Measurements from ENCODE around the gene HPSE2.
A peak's percentile ranks its signal among the peaks of the same experiment; 100 is the strongest.

Gene HPSE2

DNA sequence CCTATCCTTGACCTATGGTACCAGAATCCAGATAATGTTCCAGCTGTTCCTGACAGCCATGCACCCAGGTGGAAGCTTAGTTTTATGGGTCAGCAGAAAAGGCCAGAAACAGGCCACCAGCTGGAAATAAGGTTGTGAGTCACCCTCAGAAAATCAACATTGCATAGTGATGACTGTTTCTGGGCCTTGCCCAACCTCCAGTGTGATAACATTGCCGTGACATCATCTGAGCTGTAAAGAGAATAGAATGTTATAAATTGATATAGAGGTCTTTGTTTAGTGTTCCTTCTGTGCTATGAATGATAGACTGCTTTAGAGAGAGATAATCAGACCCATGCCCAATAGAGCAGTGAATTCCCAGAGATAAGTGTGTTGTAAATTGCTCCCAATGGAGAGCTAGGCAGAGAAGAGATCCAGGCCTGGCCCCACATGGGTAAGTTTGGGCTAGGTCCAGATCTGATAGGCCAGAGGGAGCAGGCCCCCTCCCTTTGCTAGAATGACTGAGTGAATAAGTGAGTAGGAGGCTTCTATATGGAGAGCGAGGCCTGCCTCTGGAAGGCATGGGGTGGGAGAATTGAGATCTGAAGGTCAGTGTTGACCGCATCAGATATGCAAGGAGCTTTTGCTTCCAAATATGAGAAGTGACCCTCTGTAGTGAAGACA is 774.7 kb downstream of the HPSE2 start:
- DNase-seq (ENCODE audit: low read depth): peak; percentile 84

DNA sequence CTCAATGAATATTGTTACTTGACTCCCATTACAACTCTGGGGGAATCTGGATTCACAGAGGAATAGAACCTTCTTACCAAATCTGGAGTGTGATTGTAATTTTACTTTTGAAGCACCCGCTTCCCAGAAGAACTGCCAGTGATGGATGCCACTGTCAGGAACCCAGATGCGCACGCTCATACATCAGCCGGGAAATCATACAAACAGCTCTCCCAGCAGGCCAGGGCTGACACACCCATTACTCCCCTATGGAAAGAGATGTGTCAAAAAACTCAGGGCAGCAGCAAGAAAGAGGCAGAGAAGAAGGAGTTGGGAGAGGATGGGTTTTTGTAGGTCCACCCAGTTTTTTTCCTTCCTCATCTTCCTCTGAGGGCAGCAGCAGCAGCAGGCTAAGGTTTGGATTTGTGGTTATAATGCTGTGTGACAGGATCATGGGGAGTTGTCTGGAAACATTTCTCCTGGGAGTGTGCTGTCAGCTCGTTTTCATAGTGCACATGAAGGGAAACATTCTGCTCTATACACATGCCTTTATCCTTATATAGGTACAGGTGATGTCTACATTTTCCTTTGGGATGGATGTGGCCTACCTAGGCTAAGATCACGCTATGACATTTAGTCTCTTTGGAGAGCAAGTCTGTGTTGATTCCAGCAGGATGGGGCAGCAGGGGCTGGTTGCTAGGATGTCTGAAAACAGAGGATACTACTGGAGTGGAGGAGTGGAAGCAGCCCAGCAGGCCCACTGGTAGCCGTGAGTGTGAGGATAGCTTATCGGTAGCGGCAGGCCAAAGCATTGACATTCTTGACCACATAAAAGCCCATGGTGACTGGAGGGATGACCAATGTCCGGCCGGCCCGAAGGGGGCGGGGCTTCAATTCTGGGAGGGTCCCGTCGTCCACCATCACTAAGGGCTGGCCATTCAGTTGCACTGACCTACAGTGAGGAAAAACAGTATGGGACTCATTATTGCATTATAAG is 776.6 kb downstream of the HPSE2 start:
- DNase-seq (ENCODE audit: low read depth): no peak

DNA sequence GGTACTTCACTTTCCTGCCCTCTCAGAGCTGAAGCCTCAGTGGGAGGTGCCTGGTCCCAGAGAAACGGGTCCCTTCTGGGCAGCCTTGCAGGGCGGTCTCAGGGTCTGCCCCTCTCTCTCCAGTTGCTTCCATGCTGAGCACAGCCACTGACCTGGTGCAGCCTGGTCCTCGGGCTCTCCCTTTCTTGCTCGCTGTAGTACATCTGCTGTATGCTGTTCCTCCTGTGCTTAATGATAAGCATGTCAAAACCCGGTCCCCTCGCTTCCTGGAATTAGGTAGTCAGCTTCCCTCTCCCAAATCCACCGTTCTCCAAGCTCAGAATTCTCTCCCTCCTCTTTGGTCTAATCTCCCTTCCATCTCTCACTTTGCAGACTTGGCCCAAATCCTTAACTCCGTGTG is 777.9 kb downstream of the HPSE2 start:
- peak; percentile 56 for DNase-seq (ENCODE audit: low read depth)

DNA sequence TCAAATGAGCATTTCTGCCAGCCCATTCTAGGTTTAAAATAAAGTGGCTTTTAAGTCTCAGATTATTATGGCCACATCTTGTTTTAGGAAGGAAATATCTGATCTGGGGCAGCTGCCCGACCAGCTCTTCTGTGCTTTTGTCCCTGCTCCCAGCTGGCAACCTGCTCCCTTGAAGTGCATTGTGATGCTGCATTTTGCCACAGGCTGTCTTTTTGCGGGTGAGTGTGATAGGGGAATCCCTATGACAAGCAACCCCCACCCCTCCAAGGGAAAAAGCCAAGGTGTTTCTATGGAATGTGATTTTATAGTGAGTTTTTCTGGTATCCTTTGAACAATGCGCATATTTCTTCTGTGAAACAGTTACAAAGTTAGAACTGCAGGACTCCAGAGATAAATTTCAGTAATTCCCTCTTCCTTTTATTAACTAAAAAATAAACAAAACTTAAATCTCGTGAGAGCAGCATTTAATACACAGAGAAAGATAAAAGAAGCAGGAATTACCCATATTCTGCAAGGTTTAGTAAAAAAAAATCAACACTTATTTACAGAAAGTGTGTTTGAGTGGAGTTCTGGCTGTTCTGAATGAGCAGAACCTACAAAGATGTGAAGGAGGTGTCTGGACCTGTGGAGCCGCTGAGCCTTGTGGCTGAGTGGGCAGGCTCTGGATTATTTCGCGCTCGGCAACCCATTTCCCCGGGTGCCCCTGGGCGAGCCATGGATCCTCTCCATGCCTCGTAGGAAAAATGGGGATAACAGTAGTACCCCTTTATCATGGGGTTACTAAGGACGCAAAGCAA is 778.8 kb downstream of the HPSE2 start:
- DNase-seq (ENCODE audit: low read depth): no peak

DNA sequence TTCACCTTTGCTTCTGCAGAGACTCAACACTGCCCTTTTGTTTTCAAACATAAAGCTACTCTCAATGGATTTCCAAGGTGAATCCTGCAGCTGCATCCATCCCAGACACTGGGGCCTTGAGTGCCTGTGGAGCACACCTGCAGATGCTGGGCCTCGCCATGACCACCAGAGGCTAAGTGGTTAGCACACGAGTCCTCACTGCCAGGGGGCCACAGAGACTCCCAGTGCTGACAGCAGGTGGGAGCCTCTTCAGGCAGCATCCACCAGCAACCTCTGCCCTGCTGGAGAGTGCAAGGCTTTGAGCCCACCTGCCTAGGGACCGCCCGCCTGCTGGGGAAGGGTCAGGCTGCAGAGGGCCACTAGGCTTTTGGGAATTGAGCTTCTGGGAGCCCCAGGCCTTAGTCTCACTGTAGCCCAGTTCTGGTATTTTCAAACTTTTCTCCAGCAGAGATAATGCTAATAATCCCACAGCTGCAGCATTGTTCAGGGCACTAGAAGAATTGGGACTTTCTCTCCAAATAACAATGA is 779.5 kb downstream of the HPSE2 start:
- no peak for DNase-seq (ENCODE audit: low read depth)

DNA sequence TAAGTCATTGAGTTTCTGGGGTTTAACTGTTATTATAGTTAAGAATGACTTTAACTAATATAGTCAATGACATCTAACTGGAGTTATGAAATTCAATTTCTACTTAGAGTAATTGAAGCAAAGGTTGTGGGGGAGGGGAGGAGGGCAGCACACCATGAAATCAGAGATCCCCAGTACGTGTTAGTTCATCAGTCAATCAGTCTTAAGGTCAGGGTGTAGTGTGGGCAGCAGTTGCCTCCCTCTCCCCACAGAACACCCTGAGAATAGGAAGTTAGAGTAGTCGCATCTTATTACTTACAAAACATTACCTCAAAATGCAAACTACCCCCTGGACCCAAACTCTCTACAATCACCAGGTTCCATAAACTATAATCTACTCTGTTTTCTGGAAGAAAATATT is 781.9 kb downstream of the HPSE2 start:
- no peak for DNase-seq (ENCODE audit: low read depth)

DNA sequence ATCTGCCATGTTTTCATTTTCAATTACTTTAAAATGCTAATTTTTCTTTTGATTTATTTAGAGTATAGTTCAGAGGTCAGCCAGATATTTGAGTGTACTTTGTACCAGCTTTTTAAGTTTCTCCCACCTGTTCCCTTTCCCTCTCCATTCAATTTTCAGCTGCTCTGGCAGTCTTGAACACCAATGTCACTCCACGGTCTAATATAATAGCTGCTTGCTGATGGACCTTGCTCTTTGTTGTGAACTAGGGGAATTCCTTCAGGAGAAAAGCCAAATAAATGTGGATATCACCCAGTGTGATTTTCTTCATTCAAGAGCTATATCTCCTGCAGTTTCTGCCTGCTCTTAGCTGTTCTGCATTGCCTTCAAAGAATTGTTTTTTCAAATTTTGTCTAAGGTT is 785.0 kb downstream of the HPSE2 start:
- DNase-seq (ENCODE audit: low read depth): no peak

DNA sequence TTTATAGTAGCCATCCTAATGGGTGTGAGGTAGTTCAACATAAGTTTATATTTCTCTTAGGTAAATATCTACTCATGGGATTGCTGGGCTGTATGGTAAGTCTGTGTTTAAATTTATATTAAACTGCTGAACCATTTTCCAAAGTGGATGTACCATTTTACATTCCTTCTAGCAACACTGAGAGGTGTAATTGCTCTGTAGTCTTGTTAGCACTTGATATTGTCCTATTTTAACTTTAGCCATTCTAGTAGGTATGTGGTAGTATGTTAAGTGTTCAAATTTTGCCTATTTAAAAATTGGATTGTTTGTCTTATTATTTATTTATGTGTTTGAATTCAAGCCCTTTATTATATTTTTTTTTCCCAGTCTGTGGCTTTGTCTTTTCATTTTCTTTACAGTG is 786.4 kb downstream of the HPSE2 start:
- no peak for DNase-seq (ENCODE audit: low read depth)

DNA sequence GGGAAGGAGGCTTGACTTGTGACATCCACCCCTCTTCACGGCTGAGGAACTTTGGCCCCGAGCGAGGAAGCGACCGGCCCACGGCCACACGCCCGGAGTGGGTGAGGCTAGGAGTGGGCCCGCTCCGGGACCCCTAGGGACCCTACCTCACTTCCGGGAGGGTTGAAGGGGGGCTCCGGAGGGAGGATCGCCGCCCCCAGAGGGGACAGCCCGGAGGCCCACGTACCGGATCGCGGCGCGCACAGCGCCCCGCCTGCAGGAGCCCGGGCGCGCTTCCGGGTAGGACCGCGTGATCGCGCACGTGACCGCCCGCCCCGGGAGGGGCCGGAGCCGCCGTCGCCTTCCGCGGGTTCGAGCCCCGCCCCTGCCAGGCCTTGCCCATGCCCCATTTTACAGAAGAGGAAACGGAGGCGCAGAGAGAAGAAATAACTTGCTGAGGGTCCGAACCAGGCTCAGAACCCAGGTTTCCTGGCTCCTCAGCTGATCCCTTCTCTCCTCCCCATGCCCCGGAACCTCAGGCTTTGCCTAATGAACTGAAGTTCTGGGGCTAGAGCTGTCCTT is 788.9 kb downstream of the HPSE2 start, which contains the start of gene HPS1:
Gene HPS1, minus strand, starts transcription at position 275 of the 561 bp plus-strand sequence. CDS start 3,695 bp downstream, outside the sequence.
- DNase-seq (ENCODE audit: low read depth): peak; percentile 74

DNA sequence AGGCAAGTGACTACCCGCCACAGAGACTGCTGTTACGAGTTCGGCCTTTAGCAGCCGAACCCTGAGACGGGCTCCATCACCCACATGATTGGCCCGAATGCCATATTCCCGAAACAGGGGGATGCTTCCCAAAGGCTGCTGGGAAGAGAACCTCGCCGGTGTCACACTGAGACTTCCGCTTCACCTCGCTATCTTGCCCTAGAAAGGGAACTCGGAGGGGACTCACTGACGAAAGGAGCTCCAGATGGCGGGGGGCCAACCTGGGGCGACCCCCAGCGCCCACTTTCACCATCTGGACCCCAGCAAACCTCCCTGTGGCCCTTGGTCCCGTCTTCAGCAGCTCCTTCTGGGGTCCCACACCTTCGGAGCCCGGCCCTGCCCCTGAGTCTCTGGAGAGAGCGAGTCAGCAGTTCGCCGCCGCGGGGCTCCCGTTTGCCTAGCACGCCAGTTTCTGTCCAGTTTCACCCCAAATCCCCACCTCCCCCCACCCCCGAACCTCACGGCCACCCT is 789.4 kb downstream of the HPSE2 start:
- peak; percentile 41 for DNase-seq (ENCODE audit: low read depth)

DNA sequence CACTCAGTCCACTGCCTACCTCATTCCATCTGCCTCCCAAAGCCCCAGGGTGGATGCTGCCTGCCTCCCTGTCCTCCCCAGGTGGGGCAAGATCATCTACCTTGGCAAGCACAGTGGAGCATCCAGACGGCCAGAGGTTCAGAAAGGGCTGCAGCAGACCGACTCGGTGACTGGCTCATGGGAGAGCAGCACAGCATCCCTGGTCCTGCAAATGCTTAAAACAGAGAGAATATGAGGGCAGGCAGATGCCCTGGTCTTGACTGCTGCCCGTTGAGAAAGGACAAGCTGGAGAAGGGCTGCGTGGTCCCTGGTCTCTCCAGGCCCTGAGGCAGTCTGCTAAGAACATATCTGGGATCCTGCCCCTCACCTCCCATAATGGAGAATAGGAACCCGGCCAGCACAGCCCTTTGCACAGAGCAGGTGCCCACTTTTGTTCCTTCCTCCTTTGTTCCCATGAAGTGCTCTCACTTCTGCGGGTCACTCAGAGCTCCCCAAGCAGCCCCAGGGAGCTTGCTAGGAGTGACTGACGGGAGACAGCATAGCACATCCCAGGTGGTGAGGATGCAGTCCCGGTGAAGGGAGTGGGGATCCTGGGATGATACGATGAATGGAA is 790.3 kb downstream of the HPSE2 start:
- DNase-seq (ENCODE audit: low read depth): no peak

DNA sequence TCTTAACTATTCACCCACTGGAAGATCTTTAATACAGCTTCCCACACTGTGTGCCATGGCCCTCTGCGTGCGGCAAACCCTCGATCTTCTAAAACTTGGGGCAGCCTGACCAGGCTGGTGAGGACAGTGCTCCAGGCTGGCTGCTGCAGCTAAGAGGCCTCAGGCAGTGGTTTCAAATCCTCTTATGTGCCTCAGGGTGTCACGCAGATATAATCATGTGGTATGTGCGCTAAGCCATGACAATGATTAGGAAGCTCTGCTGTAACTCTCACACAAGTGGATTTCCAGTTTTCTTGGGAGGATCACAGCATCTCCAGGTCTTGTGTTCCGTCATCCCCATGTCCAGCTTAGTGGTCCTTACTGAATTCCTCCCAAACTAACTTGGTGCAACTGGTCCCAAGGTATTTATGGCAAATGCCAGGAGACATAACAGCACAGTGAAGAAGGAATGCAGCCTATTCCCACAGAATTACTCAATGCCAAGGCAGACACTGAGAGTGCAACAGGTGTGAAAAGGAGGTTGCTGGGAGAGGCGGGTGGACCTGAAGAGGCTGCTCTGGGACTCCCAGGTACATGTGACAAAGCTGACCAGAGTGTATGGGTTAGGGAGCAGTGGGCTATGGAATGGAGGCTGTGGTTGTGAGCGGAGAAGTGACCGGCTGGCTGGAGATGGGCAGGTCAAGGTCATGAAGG is 791.2 kb downstream of the HPSE2 start:
- no peak for DNase-seq (ENCODE audit: low read depth)

DNA sequence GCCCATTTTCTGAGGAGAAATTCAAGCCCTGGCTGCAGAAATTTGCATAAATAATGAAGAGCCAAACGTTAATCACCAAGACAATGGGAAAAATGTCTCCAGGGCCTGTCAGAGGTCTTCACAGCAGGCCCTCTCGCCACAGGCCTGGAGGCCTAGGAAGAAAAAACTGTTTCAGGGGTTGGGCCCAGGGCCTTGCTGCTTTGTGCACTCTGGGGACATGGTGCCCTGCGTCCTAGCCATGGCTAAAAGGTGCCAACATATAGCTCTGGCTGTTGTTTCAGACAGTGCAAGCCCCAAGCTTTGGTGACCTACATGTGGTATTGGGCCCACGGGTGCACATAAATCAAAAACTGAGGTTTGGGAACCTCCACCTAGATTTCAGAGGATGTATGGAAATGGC is 796.9 kb downstream of the HPSE2 start:
- DNase-seq (ENCODE audit: low read depth): no peak

DNA sequence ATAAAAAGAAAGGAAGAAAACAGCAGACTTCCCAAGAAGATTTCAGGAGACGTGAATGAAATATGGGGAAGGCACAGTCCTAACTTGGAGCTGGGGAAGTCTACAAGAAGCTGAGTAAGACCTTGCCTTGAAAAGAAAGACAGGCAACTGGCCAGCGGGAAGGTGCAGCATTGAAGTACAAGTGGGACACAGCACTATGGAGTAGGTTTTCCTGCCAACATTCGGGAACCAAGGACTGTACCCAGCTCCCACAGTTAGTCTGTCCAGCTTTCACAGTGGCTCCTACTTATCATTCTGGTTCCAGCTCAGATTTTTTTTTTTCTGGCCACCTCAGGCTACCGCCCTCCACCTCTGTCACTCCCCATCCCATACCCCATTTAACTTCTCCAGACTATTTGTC is 798.9 kb downstream of the HPSE2 start:
- DNase-seq (ENCODE audit: low read depth): no peak

DNA sequence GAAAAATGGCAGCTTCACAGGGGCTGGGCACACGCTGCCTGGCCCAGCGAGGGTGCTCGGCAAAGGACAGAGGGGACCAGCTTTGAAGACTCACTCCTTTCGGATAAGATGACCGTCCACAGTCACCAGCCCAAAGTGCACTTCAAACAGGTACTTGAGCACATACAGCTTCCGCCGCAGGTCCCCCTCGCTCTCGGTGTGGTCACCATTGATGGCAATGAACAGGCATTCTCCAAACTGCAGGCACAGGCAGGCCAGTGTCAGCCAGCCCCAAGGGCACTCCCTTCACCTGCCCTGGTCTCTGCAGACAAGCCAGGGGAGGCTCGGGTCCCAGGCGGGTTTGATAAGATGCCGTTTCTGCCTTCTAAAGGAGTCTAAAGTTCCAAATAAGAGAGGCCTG is 800.5 kb downstream of the HPSE2 start:
- DNase-seq (ENCODE audit: low read depth): no peak

DNA sequence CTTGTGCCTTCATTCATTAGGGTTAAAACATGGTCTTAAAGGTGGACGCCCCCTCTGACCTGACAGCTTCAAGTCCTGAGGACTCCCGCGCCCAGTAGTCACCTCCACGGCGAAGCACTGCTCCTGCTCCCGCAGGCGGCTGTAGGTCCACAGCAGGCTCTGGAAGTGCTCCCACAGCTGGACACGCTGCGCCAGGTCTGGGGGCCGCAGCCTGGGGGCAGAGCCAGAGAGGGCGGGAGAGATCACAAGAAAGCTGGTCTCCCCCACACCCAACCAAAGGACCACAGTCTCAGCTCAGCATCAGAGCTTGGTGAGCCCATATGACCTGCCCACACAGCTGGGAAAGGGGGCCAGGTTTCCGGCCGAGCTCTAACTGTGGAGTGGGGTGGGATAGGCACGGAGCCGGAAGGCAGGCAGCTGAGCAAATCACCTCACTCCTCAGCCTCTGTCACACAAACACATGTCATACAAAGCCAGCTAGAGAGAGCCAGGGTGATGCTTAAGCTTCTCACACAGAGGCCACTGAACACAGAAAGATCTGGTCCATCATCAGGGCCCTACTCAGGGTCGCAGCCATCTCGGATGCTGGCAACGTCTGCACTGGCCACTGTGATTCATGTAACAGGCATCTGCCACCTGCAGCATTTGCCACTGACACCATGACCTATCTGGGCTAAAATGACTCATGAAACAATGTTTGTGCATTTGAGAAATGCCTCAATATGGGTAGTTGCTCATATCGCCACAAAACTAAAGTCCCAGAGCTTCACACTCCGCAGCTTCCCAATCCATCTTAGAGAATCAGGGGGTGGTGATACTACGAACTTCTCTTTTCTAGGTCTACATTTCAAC is 801.5 kb downstream of the HPSE2 start:
- no peak for DNase-seq (ENCODE audit: low read depth)

DNA sequence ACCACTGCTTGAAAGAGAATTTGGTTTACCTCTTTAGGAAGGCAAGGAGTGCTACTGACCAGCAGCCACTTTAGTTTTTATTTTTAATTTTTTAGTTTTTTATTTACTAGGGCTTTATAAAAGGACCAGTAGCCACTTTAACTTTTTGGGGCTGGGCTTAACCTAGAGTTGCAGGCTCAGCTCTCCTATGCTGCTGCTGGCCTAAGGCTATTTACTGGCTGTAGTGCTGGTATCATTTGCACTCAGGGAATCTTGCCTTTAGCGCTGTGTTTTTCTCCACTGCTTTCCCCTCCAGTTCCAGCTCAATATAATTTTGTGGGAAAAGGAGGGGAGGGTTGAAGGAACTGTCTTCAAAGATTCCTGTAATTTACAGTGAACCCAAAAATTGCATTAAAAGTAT is 802.3 kb downstream of the HPSE2 start:
- no peak for DNase-seq (ENCODE audit: low read depth)

DNA sequence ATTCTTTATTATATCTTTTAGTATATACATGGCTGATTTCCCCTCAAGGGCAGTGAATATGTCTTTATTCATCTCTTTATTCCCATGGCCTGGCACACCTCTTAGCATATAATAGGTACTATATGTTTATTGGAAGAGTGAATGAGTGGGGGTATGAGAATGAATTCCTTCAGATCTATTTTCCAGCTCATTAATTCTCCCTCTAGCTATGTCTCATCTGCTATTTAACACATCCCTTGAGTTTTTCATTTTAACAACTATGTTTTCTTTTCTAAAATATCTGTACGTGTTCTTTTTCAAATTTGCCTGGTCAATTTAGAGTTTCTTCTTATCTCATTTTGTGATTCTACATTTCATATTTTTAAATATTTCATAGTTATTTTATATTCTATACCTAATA is 803.3 kb downstream of the HPSE2 start:
- DNase-seq (ENCODE audit: low read depth): no peak

DNA sequence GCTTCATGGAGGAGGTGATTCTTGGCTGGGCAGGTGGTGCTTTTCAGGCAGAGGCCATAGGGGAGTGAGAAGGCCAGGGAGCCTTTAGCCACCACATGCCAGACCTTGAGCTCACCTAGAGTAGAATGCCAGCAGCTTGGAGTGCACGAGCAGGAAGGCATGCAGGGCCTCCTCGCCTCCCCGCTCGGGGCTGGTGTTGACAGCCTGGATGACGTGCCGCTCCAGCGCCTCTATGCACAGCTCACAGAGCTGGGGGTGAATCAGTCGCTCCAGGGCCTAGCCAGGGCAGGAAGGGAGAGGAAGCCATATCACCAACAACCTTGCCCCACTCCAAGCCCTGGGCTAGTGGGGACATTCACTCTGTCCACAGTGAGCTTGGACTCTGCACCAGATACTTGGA is 804.6 kb downstream of the HPSE2 start:
- no peak for DNase-seq (ENCODE audit: low read depth)

DNA sequence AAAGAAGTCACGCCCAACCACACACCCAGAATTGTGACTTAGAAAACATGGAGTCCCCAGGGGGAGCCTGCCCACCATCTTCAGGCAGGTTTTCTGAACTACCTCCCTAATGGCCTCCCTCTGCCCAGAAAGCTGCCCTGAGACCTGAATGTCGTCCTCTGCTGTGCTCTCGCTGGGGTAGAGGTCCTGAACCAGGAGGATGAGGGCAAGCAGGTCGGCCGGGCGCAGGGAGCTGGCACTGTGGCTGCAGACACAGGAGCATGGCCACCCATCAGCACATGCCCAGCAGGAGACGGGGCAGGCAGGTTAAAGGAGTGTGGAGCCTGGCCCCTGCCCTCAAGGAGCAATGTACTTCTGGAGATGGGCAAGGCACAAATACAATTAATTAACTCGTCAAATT is 805.2 kb downstream of the HPSE2 start:
- no peak for DNase-seq (ENCODE audit: low read depth)
